Choroid plexus epithelial cell (primary cell): ENCODE measurements around the gene FA2H.
A peak's percentile ranks its signal among the peaks of the same experiment; 100 is the strongest.

ENCODE experiments used
- DNase-seq: peaks from one replicate; pipeline ENCODE4 v3.0.0-alpha.2; 2010; ENCODE audit warnings: low read depth
- H3K4me3 ChIP-seq: 2 replicates; pipeline ENCODE4 v1.5.1; 2011; ENCODE audit warnings: low read depth, mild to moderate bottlenecking, control low read depth, low read length, moderate library complexity
- TF ChIP-seq, protein P1 (sequence below): conservative IDR thresholded peaks from 2 replicates; pipeline ENCODE4 v1.5.1; 2011; ENCODE audit warnings: low read depth, mild to moderate bottlenecking, control low read depth, inconsistent platforms, low read length, moderate library complexity

The FA2H gene

DNA sequence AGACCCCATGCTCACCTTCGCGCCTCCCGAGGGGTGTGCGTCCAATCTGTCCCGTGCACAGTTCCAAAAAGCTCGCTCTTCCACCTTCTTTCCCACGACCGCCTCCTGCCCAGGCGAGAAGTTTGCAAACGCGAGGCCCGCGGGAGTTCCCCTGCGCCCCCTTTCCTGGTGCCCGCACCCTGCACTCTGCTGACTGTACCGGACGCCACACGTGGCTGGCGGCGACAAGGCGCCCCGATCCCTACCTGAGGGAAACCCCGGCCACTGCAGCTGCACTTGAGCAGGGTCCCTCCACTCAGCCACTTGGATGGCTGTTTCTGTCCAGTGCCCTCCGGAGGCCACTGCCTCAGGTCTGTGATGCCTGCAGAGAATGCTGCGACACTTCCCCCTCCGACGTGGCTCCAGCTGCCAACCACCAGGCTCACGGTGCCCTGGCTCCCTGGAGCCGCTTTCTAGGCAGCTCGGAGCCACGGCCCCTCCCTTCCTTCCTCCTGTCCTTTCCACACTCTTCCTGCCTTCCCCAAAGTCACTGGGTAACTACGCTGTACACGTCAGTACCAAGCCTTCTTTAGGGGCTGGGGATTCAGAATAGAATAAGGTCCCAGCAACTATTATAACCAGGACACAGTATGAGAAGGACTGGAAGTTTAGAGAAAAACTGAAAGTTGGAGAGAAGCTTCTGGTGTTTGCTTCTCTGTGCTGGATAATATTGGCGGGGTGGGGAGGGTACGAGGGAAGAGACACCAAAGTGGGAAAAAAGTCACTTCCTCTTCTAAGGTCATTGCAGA lies 74.0 kb downstream of the FA2H start, which contains the start of gene MLKL:
MLKL (minus strand) TSS at position 425 of the 788 bp plus-strand sequence. CDS start 5,105 bp downstream, outside the sequence.
- DNase-seq = peak; percentile 41
- H3K4me3 ChIP-seq = peak within 1 kb of the TSS; percentile 92
- TF ChIP-seq, protein P1, sequence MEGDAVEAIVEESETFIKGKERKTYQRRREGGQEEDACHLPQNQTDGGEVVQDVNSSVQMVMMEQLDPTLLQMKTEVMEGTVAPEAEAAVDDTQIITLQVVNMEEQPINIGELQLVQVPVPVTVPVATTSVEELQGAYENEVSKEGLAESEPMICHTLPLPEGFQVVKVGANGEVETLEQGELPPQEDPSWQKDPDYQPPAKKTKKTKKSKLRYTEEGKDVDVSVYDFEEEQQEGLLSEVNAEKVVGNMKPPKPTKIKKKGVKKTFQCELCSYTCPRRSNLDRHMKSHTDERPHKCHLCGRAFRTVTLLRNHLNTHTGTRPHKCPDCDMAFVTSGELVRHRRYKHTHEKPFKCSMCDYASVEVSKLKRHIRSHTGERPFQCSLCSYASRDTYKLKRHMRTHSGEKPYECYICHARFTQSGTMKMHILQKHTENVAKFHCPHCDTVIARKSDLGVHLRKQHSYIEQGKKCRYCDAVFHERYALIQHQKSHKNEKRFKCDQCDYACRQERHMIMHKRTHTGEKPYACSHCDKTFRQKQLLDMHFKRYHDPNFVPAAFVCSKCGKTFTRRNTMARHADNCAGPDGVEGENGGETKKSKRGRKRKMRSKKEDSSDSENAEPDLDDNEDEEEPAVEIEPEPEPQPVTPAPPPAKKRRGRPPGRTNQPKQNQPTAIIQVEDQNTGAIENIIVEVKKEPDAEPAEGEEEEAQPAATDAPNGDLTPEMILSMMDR = peak; percentile 1

DNA sequence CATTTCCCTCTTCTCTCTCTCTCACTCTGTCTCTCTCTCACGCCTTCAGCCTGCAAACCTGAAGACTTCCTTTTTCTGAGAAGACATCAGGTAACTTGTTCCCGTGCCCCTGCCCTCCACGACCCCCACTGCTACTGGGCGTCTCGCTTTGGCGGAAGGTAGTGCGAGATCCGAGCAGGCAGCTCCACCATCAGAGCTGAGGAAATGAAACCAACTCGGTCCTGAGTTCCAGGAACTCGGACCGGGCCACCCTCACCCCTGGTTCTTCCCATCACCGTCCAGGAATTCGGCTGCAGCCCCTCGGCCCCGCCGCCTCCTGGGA lies 74.5 kb downstream of the FA2H start:
- peak; percentile 23 for DNase-seq
- H3K4me3 ChIP-seq = peak overlapping the region; percentile 92
- TF ChIP-seq, protein P1 = no peak

DNA sequence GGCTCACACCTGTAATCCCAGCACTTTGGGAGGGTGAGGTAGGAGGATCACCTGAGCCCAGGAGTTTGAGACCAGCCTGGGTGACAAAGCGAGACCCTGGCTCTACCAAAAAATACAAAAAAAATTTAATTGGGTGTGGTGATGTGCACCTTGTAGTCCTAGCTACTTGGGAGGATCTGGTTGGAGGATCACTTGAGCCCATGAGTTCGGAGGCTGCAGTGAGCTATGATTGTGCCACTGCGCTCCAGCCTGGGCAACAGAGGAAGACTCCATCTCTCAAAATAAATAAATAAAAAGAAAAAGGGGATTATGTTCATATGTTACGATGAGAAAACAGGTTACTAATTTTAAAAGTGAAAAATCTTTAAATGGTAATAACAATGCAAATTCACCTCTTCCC lies 75.0 kb downstream of the FA2H start:
- TF ChIP-seq, protein P1 = no peak
- no peak for DNase-seq

DNA sequence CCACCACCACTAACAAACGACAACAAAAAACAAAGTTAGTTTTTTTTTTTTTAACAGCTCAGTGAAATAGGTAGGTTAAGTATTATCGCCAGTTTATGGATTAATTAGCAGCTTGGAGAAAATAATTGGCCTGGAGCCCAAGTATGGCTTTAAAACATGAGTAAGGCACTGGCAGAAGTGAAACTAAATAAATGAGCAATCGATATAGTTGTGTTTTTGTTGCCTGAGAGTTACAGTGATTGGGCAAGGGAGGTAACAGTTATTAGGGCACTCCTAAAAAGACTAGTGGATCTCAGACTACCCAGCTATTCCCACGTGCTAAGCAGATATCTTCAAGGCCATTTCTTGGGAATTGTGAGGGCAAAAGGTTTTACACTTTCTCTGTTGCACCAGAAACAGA lies 76.4 kb downstream of the FA2H start:
- no peak overlapping the region for H3K4me3 ChIP-seq
- TF ChIP-seq, protein P1 = no peak
- peak; percentile 11 for DNase-seq

More for the DNA sequence above, 75.0 kb downstream of the FA2H start:
- peak overlapping the region; percentile 92 for H3K4me3 ChIP-seq

DNA sequence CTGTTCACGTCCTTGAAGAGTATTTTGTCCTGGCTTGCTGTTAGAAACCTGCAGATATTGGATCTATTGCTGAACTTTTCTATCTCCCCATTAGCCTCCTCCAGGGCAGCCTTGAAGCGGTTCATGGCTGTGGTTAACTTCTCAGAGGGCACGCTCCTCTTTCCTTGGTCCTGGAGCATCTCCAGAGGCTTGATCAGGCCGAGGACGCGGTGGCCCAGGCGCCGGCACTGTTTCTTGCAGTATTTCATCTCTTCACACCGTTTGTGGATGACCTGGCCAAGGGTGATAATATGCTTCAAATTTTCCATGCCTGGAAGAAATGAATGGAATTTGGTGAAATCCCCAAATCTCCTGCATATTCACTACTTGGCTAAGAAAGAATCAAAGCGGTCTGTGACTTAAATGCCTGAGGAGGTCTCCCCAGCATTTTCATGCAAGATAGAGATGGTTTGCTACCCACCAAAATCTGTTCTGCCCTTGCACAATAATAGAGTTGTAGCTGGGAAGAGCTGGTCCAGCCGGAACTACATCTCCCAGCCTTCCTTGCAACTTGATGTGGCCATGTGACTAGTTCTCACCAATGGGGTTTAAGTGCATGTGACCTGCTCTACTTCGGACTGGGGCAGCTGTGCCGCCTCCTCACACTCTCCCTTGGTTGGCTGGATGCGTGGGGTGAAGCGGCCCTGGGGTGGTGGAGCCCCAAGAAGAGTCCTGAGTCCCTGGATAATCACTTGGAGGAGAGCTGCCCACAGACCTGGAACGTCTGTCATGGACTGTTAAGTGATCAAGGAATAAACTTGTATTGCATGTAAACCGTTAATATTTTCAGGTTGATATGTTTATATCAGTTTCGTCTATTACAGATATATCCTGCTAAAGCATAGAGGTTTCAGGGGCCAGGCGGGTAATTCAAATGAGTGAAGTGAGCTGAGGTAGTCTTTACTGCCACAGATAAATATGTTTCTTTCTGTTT lies 78.9 kb downstream of the FA2H start:
- H3K4me3 ChIP-seq = peak overlapping the region; percentile 63
- peak; percentile 97 for DNase-seq

DNA sequence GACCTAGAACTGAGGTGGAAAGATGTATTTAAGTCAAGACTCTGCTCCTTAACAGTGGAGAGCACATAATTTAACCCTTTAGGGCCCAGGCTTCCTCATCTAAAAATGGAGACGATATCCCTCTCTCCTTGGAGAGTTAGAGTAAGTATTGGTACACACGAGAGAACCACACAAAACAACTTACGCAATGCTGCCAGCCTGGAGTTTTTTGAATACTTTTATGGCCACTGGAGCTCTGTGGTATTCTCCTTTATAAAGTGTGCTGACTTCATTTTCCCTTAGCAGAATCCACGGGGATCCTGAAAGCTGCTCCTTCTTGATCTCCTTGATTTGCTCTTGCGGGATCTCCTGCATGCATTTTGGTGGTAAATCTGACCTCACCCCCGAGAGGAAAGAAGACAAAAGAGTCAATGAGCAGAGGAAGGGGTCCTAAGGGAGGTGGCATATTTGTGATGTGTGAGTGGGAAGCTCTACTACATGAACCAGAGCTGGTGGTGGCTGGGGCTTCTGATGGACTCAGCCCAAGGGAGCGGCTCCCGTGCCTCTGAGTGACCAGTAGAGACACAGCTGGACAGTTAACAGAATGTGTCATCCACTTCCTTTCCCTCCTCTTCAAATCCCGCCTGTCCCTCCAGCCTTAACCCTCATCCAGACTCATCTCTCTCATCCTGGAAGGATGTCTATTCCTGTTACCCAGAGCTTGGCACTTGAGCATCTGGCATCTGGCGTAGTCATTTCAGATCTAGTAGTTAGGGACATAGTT lies 83.3 kb downstream of the FA2H start:
- no peak overlapping the region for H3K4me3 ChIP-seq
- peak; percentile 50 for DNase-seq
- TF ChIP-seq, protein P1 = no peak

More for the DNA sequence above, 78.9 kb downstream of the FA2H start:
- TF ChIP-seq, protein P1 = no peak
